Cerebellar cortex (tissue), 1 donor: ENCODE data around the gene PDIA4.
"Not testable (repeated sequence)": the region's sequence is repeated elsewhere in the genome, so short reads cannot be mapped to it uniquely, and the experiment has no call there.

Experiments
- DNase-seq: peaks from one replicate; pipeline ENCODE4 v3.0.0-alpha.2; 2015; ENCODE audit warnings: low spot score

Gene PDIA4

DNA sequence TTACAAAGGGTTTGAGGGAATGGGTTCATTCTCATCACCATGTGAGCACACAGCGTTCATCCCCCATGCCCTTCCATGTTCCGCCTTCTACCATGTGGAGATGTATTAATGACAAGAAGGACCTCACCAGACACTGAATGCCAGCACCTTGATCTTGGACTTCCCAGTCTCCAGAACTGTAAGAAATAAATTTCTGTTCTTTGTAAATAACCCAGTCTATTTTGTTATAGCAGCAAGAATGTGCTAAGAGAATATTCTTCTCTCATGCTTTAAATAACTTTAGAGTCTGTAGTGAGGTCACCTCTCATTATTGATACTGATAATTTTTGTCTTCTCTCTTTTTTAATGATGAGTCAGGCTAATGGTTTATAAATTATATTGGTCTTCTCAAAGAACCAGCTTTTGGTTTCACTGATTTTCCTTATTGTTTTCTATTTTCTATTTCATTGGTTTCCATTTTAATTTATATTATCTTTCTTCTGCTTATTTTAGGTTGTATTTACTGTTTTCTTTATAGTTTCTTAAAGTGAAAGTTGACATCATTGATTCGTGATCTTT, 3.1 kb upstream of the PDIA4 start:
- DNase-seq, result no peak

DNA sequence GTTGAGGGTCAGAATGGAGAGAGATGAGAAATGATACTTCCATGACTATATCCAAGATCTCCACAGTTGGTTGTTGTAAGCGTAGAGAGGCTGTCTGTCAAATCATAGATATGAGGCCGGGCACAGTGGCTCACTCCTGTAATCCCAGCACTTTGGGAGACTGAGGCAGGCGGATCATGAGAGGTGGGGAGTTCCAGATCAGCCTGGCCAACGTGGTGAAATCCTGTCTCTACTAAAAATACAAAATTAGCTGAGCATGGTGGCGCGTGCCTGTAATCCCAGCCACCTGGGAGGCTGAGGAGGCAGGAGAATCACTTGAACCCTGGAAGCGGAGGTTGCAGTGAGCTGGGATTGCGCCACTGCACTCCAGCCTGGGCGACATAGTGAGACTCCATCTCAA, 2.1 kb upstream of the PDIA4 start:
- not testable (repeated sequence) for DNase-seq

DNA sequence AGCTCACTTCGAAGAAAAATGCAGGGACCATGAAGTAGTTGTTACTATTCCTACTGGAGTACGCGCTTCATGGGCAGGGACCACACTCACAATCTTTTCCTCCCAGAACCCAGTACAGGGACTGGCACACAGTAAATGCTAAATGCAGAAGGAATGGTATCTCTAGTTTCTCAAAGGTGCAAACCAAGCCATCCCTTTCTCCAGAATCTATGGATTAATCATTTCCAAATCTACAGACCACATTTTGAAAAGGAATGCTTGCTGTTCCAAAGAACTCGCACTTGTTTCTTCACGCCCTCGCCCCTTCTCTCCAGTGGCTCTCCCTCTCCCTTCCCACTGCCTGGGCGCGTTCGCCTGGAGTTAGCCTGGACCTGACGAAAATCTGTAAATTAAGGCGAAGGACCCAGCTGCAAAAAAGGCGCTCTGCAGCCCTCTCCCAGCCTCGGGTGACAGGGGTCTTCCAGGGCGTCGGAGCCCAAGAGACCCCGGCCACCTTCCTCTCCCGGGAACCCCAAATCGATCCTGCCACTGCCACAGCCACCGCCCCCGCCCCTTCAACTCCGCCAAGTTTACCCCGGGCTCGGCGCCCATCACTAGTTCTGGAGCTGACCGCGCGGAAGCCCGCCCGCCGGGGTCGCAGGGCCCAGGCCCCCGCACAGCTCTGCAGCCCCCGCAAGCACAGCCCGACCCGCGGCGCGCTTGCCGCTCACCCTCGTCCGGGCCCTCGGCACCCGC, 527 bp downstream of the PDIA4 start:
- peak; percentile 23 for DNase-seq

DNA sequence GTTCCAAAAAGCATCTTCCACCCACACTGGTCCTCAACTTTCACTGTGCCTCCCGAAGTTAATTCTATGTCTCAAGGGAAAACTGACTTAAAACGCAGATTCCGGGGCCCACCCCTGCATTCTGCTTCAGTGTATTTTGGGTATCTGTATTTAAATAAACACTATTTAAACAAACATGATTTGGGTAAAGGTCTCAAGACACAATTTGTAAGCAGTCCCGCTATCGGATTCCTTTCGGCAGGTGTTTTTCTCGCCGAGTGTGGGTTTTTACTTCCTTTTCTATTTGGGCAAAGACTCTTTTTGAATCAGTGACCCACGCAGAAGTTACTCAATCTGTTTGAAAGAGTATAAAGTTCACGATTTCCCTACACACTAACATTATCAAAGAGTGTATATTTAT, 1.2 kb downstream of the PDIA4 start:
- no peak for DNase-seq

DNA sequence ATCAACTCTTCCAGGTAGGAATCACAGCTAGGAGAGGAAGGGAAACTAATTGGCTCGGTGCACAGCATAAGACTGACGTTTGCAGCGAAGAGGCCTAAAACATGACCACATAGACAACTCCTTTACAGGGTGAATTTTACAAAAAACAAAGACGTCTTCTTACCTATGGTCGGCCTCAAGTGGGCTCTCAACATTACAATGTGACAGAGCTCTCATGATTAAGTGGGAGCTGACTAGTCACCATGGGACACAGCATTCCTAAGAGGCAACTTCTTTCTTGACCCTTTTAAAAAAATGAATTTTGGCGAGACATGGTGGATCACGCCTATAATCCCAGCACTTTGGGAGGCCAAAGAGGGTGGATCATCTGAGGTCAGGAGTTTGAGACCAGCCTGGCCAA, 4.6 kb downstream of the PDIA4 start:
- no peak for DNase-seq

DNA sequence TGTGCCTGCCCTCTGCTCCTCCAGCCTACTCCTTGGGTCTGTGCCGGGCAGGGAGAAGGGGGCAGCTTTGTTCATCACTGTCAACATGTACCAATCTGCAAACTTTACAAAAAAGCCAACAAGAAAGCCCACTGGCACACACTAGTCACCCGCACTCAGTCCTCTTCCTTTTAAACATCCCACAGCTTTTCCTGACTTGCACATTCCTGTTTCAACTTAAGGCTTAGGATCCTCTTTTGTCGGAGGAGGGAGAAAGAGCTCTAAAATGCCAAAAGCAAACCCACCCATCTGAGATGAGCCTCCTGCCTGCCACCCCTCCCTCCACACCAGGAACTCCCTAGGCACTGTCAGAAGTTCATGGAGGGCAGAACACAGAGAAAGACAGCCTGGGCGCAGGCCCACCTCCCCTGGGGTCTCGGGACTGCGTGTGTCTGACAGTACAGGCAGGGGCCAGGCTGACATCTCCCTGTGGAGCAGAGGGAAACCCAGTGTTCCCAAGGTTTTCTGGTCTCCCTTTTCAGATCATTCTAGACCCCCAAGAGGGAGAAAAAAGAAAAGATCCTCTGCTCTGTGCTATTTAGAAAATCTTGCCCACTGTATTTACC, 5.4 kb downstream of the PDIA4 start:
- DNase-seq, result peak; percentile 15

DNA sequence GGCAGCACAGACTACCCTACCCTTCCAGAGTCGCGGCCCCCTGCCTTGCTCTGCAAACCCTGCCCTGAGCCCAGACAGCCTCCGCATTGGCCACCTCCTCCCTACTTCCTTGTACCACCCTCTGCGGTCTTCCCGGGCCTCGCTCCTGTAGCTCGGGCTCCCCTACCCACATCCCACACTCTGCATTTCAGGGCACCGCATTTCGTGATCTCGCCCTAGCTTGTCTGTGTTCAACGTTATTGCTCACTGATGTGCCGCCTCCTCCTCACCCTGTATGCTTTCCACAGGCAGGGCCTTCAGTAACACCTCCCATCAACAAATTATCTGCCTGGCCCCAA, 6.6 kb downstream of the PDIA4 start:
- DNase-seq, result no peak

DNA sequence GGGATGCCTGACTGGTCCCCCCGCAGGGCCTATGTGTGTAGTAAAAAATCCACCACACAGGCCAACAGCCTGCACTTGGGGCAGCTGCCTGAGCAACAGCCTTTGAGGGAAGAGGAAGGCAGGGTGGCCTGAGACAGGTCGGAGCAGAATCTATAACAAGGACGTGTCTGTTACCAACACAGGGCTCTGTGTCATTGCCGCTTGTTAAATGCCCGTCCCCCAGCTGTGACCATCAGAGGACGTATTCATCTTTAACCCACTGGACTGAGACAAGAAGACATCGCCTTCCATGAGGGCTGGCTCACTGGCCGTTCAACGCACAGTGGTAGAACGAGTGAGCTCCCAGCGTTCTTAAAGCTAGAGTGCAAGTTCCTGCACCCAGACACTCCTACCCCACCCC, 7.8 kb downstream of the PDIA4 start:
- no peak for DNase-seq

DNA sequence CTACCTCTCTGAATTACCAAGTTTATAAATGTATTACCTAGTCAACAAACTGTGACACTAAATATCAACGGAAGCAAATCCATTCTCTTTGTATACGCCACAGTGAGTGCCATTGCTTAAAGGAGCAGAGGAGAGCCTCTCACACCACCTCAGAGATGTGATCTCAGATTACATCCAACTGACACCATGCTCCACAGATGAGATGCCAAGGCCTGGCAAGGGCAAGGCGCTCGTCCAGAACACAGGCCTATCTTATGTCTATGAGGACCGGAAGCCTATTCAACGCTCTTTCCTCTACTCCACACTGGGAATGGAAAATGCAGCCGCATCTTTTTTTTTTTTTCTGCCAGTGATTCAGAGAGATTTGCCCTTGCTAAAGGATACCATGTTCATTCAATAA, 11.4 kb downstream of the PDIA4 start:
- no peak for DNase-seq

DNA sequence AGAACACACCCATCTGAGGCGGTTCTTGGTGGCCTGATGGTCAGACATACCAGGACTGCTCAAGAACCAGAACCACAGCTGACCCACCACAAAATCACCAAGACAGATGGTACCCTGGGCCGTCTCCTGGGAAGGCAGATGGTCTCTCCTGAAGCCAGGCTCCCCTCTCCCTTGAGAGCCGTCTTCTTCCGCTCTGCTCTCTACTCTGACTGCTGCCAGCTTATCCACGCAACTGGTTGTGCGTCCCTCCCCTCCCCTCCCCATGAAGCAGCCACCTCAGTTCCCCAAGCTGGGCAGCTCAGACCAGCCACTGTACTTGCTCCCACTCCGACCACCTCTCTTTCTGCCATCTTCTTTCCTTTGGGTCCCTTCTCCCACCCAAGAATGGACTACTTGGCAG, 14.0 kb downstream of the PDIA4 start:
- DNase-seq, result no peak

DNA sequence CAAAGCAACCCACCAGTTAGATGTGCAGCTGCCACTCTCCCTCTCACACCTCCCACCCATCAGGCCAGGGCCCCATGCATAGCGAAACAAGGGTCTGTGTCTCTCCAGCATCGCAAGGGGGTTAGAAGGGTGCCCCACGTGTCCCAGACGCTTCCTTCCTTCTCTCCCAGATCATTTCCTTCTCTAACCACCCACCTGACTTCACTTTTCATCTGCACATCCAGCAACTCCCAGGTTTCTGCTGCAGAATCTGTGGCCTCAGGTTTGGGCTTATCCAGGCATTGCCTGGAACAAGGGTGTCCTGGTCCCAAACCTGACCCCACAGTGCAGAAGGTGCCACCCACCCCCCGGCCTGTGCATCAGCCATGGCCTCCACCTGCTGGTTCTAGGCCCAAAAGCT, 14.4 kb downstream of the PDIA4 start:
- DNase-seq, result no peak

DNA sequence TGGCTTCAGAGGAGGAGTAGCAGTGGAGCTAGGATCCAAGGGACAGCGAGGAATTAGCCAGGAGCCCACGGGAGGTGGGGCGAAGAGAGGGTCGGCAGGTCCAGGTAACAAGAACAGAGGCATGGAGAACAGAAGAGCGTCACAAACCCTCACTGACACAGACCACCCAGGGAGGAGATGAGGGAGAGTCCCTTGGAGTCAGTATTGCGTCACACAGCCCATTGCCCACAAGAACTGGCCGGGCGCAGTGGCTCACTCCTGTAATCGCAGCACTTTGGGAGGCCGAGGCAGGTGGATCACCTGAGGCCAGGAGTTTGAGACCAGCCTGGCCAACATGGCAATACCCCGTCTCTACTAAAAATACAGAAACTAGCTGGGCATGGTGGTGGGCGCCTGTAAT, 15.6 kb downstream of the PDIA4 start:
- not testable (repeated sequence) for DNase-seq

DNA sequence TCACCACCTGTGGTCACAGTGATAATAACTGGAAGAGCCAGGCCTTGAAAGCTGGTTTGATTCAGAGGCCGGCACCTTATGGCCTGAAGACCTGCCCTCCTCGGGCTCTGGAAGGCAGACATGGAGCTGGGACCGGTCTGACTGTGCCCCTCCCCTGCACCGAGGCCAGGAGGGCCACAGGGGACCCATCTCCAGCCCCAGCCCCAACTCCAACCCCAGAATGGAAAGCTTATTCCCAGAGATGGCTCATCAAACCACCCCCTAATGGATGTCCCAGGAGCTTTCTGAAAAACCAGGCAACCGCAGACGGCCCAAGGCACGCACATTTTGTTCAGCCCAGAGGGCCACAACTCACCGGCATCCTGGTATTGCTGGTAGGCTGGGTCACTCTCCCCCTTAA, 16.8 kb downstream of the PDIA4 start:
- no peak for DNase-seq

DNA sequence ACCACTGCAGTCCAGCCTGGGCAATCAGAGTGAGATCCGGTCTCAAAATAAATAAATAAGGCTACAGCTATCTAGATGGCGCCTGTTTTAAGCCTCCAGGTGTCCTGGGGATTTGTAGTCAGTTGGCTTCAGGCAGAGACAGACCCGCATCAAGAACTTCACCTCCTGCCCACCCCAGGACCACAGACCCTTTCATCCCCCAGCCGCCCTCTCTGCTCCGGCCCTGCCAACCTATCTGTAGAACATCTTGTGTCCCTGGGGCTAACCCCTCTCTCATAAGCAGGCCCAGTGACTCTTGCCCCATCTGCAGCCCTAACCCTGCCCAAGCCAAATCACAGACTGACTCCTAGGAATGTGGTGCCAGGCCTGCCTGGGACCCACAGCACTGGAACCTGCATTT, 17.9 kb downstream of the PDIA4 start:
- no peak for DNase-seq

DNA sequence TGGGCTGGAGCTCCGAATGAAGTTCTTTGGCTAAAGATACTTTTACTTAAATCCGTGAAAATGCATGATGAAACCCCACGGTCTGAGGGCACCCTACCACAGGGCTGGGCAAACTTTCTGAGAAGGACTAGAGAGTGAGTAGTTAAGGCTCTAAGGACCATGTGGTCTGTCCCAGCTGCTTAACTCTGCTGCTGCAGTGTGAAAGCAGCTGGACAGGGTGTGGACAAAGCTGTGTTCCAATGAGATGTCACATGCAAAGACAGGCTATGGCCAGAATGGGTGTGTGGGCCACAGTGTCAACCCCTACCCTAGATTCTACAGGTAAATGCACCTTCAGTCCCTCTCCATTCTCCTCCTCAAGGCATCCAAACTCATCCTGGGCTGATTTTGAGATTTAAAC, 18.8 kb downstream of the PDIA4 start:
- no peak for DNase-seq

DNA sequence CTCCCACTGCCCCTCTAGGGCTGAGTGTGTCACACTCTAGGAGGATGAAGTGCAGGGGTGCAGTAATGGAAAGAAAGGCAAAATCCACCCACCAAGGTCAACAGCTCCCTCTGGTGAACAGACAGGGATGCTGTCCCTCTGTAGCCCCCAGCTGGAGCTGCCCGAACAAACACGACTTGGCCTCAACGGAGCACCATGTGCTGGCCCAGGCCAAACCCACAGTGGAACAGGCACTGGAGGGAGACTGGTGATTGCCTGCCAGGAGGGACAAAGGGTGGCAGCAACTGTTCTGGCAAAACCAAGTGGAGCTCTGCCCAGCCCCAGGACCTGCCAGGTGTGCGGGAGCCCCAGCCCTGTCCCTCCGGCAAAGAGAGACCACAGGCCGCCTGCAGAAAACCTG, 20.7 kb downstream of the PDIA4 start:
- DNase-seq, result peak; percentile 22

DNA sequence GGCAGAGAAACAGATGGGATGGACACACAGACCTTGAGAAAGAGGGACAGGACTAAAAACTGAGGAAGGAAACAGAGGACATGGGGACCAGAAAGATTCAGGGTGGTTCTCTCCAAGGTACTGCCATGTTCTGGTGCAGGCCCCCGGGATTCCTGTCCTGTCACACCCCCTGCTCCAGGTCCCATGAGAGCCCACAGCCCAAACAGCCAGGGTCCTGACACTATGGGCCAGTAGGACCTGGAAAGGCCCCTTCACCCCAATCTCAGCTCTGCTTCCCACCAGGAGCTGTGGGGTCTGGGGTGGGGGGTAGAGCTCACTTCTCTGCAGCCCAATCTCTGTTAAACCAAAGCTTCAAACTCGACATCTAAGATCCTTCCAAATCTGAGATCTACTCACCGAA, 21.2 kb downstream of the PDIA4 start:
- DNase-seq, result no peak

DNA sequence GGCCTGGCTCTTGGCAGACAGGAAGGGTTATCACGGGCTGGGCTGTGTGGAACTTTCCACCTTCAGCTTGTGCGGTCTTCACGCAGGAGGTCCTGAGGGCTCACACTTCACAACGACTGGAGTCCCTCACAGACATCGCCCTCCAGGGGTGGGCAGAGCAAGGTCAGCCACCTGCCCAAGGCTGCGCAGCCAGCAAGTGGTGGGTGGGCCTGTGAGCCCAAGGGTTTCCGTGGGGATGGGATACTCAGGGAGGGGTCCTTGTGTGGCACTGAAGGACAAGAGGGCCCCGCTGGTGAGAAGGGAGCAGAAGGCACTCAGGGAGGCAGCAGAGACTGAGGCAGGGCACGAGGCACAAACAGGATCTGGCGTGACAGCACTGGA, 22.0 kb downstream of the PDIA4 start:
- DNase-seq, result no peak

DNA sequence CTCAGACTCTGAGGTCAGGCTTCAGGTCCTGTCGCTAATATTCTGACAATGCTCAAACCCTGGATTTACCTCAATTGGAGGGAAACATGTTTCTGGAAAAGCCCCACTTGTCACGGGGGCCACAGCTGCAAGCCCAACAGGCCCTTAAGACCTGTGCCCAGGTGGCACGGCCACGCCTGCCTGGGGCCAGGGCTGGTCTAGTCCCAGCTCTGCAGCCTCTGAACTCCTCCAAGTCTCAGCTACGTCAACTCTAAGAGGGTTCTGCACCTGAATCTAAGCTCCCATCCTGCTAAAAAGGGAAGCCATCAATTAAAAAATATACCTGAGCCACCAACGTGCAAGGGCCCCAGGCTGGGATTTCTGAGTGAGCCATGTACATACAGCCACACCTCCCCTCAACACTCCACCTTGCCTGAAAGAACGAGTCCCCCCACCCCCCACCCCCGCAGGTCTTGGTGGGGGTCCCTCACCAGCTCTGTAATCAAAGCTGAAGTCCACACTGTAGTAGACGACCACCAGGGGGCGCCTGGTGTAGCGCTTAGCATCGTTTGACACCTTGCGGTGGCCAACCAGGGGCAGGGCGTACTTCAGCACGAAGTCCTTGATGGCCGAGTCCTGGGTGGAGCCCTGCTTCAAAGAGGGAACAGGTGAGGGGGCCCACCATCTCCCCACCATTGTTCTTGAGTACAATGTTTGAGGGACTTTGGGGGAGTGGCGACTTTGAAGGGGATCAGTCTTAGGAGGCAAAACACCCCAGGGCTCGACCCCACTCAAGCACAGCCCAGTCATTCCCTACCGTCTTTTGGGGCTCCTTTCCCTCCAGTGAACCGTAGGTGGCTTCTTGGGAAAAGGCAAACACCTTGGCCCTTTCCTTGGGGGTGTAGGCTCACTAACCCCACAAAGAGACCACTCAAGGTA, 22.6 kb downstream of the PDIA4 start:
- DNase-seq, result peak; percentile 81

DNA sequence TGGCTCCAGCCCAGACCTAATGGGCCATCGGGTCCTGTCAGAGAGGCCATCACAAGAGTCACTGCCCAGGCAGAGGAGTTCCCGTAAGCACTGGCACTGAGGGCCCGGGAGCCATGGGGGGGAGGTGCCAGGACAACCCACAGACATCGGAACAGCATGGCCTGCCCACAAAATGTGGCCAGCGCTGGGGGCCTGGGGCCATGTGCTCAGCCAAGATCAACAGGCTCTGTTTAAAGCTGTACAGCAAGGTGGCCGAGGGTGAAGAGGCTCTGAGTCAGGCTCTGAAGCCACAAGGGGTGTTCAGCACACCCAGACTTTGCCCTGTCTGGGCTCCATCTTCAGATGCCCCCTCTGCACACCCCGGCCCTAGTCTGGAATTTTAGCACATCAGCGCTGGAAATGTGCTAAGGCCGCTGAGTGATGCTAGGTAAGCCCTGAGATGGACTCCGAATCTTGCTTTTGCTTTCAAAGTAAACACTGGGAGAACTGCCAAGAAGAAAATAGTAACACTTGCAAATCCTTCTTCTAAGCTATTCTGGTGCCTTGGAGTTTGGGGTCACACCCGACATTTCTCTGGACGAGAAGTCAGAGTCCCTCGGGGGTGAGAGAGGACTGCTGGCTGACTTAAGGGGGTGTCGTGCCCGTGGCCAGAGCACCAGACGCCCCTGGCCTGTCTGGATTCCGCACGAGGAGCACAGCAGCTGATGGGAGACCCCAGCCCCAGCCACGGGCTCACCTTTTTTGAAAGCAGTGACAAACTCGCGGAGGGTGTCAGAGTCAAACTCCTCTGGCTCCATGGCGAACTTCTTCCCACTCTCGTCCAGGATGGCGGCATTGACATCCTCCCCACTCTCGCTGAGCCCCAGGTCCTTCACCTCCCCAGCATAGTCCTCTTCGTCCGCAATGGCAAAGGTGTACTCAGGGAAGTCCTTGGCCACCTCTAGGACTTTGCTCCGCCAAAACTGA, 23.6 kb downstream of the PDIA4 start:
- no peak for DNase-seq

DNA sequence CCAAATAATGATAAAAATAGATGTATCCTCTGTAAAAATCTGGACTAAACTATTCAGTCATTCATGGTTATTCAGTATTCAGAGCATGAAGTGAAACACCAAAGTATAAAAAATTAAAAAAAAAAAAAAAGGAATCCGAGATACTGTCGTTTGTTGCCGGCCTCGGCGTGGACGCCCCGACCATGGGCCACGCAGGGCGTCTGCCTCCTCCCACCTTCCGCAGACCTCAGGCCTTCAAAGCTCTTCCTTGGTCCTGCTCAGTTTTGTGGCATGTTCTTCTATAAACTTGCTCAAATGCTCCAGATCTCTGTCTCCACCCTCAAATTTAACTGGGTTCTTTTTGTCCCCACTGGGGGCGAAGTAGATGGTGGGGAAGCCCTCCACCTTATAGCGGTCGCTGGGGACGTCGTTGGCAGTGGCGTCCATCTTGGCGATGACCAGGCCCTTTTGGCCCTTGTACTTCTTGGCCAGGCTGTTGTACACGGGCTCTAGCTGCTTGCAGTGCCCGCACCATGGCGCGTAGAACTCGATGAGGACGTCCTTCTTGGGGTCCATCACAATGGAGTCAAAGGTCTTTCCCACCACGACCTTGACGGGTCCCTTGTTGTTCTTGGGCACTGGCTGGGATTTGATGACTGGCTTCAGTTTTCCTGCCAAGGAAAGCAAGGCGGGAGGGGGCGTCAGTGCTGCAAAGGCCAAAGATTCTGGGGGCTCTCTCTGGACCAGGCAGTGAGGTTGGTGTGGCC, 24.6 kb downstream of the PDIA4 start:
- DNase-seq, result no peak
